Measurements from ENCODE around the gene CRIP3.

CRIP3 gene

DNA sequence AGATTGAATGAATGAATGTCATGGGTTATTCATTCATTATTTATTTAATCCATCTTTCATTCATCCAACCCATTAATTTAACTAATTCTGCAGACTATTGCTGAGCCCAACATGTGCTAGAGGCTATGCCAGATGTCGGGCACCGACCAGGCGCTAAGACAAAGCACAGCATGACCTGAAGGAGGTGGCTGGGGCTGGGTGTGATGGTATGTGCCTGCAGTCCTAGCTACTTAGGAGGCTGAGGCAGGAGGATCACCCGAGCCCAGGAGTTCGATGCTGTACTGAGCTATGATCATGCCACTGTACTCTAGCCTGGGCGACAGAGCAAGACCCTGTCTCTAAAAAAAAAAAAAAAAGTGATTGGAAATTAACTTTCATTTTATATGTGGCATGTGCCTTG is 16.3 kb downstream of the CRIP3 start:
- Histone ChIP-seq H3K4me3 (no peak overlapping the region), H3K27ac (no peak overlapping the region)

DNA sequence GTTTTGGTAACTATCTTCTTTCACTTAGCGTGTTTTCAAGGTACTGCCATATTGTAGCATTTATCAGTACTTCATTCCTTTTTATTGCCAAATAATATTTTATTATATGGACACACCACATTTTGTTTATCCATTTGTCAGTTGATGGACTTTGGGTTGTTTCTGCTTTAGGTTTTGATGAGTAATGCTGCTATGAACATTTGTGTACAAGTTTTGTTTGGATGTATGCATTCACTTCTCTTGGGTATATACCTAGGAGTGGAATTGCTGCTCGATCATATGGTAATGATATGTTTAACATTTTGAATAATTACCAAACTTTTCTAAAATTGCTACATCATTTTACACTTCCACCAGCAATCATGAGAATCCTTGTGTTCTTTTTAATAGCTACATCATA is 16.9 kb downstream of the CRIP3 start:
- Histone ChIP-seq H3K4me3 (no peak overlapping the region), H3K27ac (no peak overlapping the region)

GRCh38 chr6:43290905-43291355 is 17.7 kb downstream of the CRIP3 start:
- H3K4me3 ChIP-seq: no peak overlapping the region
- no peak overlapping the region for H3K27ac ChIP-seq

DNA sequence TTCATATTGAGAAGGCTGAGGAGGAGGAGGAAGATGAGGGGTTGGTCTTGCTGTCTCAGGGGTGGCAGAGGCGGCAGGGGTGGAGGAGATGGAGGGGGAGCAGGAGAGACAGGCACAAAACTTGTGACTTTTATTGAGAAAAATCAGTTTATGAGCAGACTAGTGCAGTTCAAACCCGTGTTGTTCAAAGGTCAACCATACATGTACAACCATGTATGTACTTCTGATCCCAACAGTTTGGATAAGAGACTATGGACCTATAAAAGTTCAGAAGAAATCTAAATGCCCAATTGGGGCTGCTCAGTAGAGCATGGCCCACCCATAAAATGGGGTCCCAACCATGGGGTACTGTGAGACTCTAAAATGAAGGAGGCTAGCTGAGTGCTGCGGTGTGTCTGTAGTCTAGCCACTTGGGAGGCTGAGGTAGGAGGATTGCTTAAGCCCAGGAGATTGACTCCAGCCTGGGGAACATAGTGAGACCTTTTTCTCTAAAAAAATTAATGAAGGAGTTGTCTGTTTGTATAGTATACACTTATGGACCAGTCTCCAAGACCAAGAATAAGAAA is 18.2 kb downstream of the CRIP3 start:
- Histone ChIP-seq H3K4me3 (no peak overlapping the region), H3K27ac (no peak overlapping the region)

DNA sequence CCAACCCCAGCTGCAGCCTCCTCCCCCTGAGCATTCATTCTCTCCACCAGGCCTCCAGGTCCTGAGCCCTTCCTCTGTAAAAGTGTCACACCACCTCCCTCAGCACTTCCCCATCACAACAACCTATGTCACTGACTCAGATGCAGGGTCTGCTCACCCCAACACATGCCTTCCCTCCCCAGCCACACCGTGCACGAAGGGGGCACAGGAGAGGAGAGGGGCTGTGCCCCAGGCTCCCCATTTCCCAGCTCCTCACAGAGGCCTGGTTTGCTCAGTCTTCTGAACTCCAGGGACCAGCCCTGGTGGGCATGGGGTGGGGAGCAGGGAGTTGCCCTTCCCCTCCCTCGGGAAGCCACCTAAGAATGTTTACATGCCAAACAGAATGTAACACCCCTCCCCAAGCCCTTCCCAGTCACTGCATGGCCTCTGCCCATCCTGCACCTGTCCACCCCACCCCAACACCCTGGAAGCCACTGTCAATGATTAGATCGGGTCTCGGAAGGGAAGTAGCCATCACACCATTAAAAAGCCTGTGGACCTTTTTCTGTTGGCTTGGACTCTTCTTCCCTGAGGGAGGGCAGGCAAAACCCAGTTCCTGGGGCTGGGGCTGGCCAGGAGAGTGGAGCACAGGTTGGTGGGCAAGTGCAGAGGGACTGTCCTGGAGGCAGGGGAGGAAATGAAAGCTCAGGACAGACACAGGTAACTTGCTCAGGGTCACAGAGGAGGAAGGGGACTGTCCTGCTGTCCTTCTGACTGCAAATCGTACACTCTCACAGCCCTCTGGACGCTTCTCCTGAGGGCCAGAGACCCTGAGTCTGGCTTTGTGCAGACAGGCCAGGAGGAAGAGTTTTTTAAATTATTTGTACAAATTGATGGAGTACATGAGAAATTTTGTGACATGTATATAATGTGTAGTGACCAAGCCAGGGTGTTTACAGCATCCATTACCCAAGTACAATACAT is 20.6 kb downstream of the CRIP3 start:
- H3K27ac ChIP-seq: no peak overlapping the region
- no peak overlapping the region for H3K4me3 ChIP-seq

DNA sequence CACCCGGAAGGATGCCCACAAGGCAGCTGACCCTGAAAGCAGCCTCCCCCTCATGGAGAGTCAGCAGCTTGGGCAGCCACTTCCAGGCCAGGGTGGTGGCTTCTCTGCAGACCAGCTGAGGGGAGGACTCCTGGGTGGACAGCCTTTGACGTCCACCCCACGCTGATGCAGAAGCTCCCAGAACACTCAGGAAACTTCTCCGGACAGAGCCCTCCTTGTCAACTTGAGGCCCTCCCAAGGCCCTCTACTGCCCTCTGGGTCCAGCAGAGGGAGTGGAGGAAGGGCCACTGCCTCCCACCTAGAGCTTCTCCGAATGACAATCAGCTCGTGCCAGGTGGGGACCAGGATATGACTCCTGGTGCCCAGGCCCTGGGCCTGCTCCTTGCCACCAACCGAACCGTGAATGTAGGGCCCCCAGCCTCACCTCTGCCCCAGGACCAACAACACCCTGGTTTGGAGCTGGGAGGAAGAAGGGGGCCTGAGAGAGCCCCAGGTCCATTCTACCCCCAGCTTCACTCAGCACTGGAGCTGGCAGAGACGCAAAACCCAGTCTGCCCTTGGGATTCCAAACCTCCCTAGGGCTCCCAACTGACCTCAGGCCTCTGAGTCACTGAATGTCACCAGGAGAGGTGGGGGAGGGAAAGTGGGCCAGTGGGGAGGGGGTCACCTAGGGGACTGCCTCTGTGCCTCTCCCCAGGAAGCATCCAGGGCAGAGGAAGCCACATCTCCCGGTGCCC is 21.5 kb downstream of the CRIP3 start:
- no peak overlapping the region for H3K27ac ChIP-seq
- H3K4me3 ChIP-seq: no peak overlapping the region

GRCh38 chr6:43286456-43286979 is 22.1 kb downstream of the CRIP3 start:
- Histone ChIP-seq H3K27ac (no peak overlapping the region), H3K4me3 (no peak overlapping the region)

DNA sequence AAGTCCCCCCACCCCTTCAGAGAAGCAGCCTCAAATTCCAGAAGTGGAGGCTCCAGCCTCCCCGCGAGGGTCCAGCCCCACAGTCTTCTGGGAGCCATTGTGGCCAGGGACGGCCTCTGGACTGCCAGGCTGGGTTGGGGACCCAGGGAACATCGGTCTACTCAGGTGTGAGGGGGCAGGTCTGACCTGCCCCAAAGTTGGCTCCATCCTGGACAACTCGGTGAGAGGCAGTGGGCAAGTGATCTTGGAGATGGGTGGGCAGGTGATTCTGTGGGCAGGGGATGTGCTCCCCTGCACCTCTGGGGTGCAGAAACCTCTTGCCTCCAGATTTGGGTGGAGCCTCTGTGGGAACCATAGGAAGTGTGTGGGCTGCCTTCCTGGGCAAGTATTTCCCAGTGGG is 22.8 kb downstream of the CRIP3 start:
- no peak overlapping the region for H3K4me3 ChIP-seq
- no peak overlapping the region for H3K27ac ChIP-seq

- Histone ChIP-seq H3K4me3 (peak overlapping the region in 4 of 7 experiments; percentile 0 to 30 (median 8)), H3K27ac (no peak overlapping the region)
These were observed 23.4 kb downstream of the CRIP3 start for GRCh38 chr6:43284991-43285781.

- Histone ChIP-seq H3K4me3 (no peak overlapping the region), H3K27ac (no peak overlapping the region)
These were observed 24.7 kb downstream of the CRIP3 start for GRCh38 chr6:43283905-43284304.

- no peak overlapping the region for H3K4me3 ChIP-seq
- H3K27ac ChIP-seq: no peak overlapping the region
These were observed 25.1 kb downstream of the CRIP3 start for GRCh38 chr6:43283514-43283901.

GRCh38 chr6:43282636-43283513 is 25.8 kb downstream of the CRIP3 start:
- Histone ChIP-seq H3K27ac (no peak overlapping the region), H3K4me3 (no peak overlapping the region)

DNA sequence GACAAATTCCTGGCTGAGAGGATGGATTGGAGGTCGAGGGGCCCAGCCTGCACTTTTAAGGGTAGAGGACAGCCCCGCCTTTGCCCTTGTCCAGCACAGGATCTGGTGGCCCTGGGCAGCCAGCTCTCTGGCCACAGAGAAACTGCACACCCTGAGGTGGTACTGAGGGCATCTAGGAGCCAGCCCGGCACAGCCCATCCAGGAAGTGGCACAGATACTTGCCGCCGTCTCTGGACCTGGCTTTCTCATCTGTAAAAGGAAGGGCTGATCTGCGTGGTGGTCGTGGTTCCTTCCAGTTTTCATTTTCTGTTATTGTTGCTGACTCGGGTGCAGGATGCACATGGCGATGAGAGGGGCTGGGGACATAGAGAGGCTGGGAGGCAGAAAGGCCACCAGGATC is 26.6 kb downstream of the CRIP3 start:
- no peak overlapping the region for H3K4me3 ChIP-seq
- no peak overlapping the region for H3K27ac ChIP-seq

GRCh38 chr6:43280234-43280633 is 28.4 kb downstream of the CRIP3 start:
- no peak overlapping the region for H3K27ac ChIP-seq
- no peak overlapping the region for H3K4me3 ChIP-seq

- Histone ChIP-seq H3K4me3 (no peak overlapping the region), H3K27ac (no peak overlapping the region)
These were observed 30.0 kb downstream of the CRIP3 start for GRCh38 chr6:43278524-43279078.

DNA sequence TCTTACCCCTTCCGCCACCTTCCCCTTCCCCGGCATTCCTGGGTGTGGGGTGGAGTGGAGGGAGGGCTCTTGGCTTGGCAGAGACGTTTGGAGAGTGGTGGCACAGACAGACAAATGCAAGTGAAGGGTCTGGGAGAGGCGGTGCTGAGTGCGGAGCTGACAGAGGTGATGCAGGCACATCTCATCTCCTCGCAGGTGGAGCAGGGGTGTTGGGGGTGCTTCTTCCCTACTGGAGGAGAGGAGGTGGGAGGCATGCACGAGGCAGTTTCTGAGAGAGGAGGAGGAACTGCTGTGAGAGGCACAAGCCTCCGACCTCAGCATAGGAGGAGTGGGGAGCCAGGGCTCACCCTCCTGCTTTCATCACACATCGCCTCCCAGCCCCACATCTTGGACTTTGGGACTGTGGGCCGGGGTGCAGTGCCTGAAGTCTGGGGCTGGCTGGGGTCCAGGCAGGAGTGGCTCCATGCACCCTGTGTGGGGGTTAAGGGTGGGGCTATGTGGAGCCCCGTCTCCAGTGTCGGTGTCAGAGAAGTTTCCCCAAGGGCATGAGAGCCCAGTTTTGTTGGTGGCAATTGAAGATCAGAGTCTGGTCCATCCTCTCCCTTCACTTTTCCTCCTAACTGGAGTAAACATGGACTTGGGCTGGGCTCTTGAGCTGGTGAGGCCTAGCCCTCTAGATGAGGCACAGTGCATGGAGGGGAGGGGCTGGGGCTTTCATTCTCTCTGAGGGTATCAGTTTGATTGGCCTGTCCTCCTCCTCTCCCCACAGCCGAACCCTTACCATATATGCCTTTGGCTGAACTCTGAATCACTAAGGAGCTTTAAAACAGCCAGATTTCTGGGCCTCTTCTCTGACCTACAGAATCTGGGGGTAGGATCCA is 30.7 kb downstream of the CRIP3 start:
- Histone ChIP-seq H3K4me3 (no peak overlapping the region), H3K27ac (no peak overlapping the region)

DNA sequence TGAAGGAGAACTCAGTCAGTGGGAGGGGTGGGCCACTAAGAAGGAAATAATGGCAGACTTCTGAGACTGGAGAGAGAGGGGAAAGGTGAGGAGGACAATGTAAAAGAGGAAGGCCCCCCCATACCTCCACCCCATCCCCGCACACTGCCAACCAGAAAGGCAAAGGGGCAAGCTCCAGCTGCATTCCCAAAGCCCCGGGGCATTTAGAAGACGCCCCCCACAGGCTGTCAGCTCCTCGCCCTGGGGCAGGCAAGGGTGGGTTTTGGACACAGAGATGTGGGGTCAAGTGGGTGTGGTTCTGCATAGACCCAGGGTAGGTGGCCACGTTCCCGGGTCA is 31.4 kb downstream of the CRIP3 start:
- no peak overlapping the region for H3K27ac ChIP-seq
- no peak overlapping the region for H3K4me3 ChIP-seq

All from skin epidermis (tissue), 12 donors.